Calu3 (cell line): ENCODE results near the gene CTIF. TPM values are rescaled to one million over a fixed set of nuclear protein-coding genes. Genes with fewer than 3 reads are reported as not detected.

Experiments used
- BruUV-seq: library from RNA; stranded (reverse); fragments of 400-500 nt; replicated peaks from 2 replicates; lab custom pipeline; 2021; lab: Mats Ljungman, UMichigan
- CTCF ChIA-PET: fragments of 300-600 bp; sonication (Branson Sonifier 250); formaldehyde crosslinking; loops from one replicate; lab custom pipeline; 2022; ENCODE audit warnings: antibody characterized with exemption; lab: Charles Lee
- DNase-seq: peaks from one replicate; pipeline ENCODE4 v3.0.0; 2022
- H3K27ac Mint-ChIP-seq: one replicate; pipeline ENCODE4 v1.8.0; 2022; ENCODE audit warnings: mixed read lengths; ENCODE audit not compliant: unreplicated experiment
- H3K27me3 Mint-ChIP-seq: one replicate; pipeline ENCODE4 v1.8.0; 2022; ENCODE audit warnings: mixed read lengths; ENCODE audit not compliant: unreplicated experiment
- H3K36me3 Mint-ChIP-seq: one replicate; pipeline ENCODE4 v1.8.0; 2022; ENCODE audit warnings: mild to moderate bottlenecking, moderate library complexity, mixed read lengths; ENCODE audit not compliant: insufficient read depth, unreplicated experiment
- H3K4me1 Mint-ChIP-seq: one replicate; pipeline ENCODE4 v1.8.0; 2022; ENCODE audit warnings: mild to moderate bottlenecking, low read depth, mixed read lengths; ENCODE audit not compliant: unreplicated experiment
- H3K4me3 Mint-ChIP-seq: one replicate; pipeline ENCODE4 v1.8.0; 2022; ENCODE audit warnings: mild to moderate bottlenecking, low read depth, moderate library complexity, mixed read lengths; ENCODE audit not compliant: unreplicated experiment
- H3K9me3 Mint-ChIP-seq: one replicate; pipeline ENCODE4 v1.8.0; 2022; ENCODE audit warnings: low read depth, mixed read lengths; ENCODE audit not compliant: unreplicated experiment
- CTCF ChIP-seq: fragments of 200-600 bp; IDR thresholded peaks from one replicate; pipeline ENCODE4 v1.8.0; 2022; ENCODE audit warnings: antibody characterized with exemption; ENCODE audit not compliant: unreplicated experiment
- intact Hi-C: fragments of 100-400 bp; cut with micrococcal nuclease; formaldehyde crosslinking; loops from one replicate; pipeline ENCODE4 v1.10.0; 2022; ENCODE audit not compliant: unreplicated experiment
- total RNA-seq: library from RNA; stranded (reverse); gene quantifications from 2 replicates; pipeline ENCODE4 v1.2.3, GENCODE V29; 2022

The CTIF gene
- total RNA-seq, 1 experiment from 2014 or later = 40.8 TPM

GRCh38 chr18:48801728-48802542, 263.1 kb downstream of the CTIF start:
- CTCF ChIA-PET = no interaction called here

GRCh38 chr18:48802543-48803290, 263.9 kb downstream of the CTIF start:
- no peak overlapping the region for H3K27ac Mint-ChIP-seq
- intact Hi-C loops = no loop called here
- no TSS peak for BruUV-seq
- CTCF ChIA-PET = interaction anchor here (0.7 kb wide), 1 partner anchor 24 kb away, joined by 3 read pairs; no protein-coding TSS in a partner anchor
- no peaks in the 10 kb centered on the region for H3K9me3 Mint-ChIP-seq
- H3K27me3 Mint-ChIP-seq = no peaks in the 10 kb centered on the region
- H3K4me1 Mint-ChIP-seq = peaks cover 17% of the 10 kb centered on the region
- peaks cover 4% of the 10 kb centered on the region for H3K36me3 Mint-ChIP-seq
- TF ChIP-seq CTCF = no peak
- no peak overlapping the region for H3K4me3 Mint-ChIP-seq
- DNase-seq = no peak

More at GRCh38 chr18:48801728-48802542, 263.1 kb downstream of the CTIF start:
- no peak for DNase-seq
- Mint-ChIP-seq H3K36me3 (peaks cover 4% of the 10 kb centered on the region), H3K4me1 (peaks cover 17% of the 10 kb centered on the region), H3K4me3 (no peak overlapping the region), H3K27ac (no peak overlapping the region), H3K27me3 (no peaks in the 10 kb centered on the region), H3K9me3 (no peaks in the 10 kb centered on the region)
- intact Hi-C loops = no loop called here
- BruUV-seq = no TSS peak
- no peak for TF ChIP-seq CTCF

DNA sequence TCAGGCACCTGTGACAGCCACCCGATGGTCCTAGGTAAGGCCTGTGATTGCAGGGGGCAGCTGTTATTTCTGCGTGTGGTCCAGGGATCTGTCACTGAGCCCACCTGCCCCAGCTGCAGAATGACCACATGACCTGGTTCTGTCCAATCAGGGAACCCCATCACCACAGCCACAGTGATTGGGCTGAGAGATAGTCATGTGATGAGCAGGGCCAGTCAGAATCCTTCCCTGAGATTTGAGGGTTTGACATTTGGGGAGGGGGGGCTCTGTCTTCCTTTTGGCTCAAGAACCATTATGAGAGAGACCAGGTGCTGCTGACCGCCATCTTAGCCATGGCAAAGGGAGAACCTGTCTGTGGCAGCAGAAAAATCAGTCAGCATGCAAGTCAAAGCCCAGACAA, 264.7 kb downstream of the CTIF start:
- no TSS peak for BruUV-seq
- CTCF ChIA-PET = no interaction called here
- peaks cover 17% of the 10 kb centered on the region for H3K4me1 Mint-ChIP-seq
- H3K9me3 Mint-ChIP-seq = no peaks in the 10 kb centered on the region
- H3K27ac Mint-ChIP-seq = no peak overlapping the region
- no peak for DNase-seq
- peaks cover 4% of the 10 kb centered on the region for H3K36me3 Mint-ChIP-seq
- TF ChIP-seq CTCF = no peak
- intact Hi-C loops = no loop called here
- H3K4me3 Mint-ChIP-seq = no peak overlapping the region
- no peaks in the 10 kb centered on the region for H3K27me3 Mint-ChIP-seq

- no peaks in the 10 kb centered on the region for H3K9me3 Mint-ChIP-seq
- H3K4me3 Mint-ChIP-seq = no peak overlapping the region
- no TSS peak for BruUV-seq
- no peak for TF ChIP-seq CTCF
- peaks cover 17% of the 10 kb centered on the region for H3K4me1 Mint-ChIP-seq
- H3K36me3 Mint-ChIP-seq = no peaks in the 10 kb centered on the region
- intact Hi-C loops = no loop called here
- H3K27ac Mint-ChIP-seq = no peak overlapping the region
- no peak for DNase-seq
- CTCF ChIA-PET = no interaction called here
- H3K27me3 Mint-ChIP-seq = no peaks in the 10 kb centered on the region
These were observed 265.4 kb downstream of the CTIF start for GRCh38 chr18:48803951-48804855.
